ENCODE measurements around the gene ILKAP.
"Not testable (repeated sequence)": the region's sequence is repeated elsewhere in the genome, so short reads cannot be mapped to it uniquely, and the experiment has no call there.

Gene ILKAP

GRCh38 chr2:238187618-238188548 is 15.6 kb downstream of the ILKAP start:
- no peak for DNase-seq (ENCODE audit: low read depth)

GRCh38 chr2:238183821-238184220 is 19.7 kb downstream of the ILKAP start:
- no peak for DNase-seq (ENCODE audit: low read depth)

- no peak for DNase-seq (ENCODE audit: low read depth)
These were observed 21.1 kb downstream of the ILKAP start for GRCh38 chr2:238182362-238182761.

GRCh38 chr2:238180554-238180953 is 22.9 kb downstream of the ILKAP start:
- no peak for DNase-seq (ENCODE audit: low read depth)

- no peak for DNase-seq (ENCODE audit: low read depth)
These were observed 26.9 kb downstream of the ILKAP start for GRCh38 chr2:238176613-238177012.

- no peak for DNase-seq (ENCODE audit: low read depth)
These were observed 28.8 kb downstream of the ILKAP start for GRCh38 chr2:238174701-238175100.

GRCh38 chr2:238174291-238174690 is 29.2 kb downstream of the ILKAP start:
- no peak for DNase-seq (ENCODE audit: low read depth)

GRCh38 chr2:238173692-238174091 is 29.8 kb downstream of the ILKAP start:
- no peak for DNase-seq (ENCODE audit: low read depth)

- no peak for DNase-seq (ENCODE audit: low read depth)
These were observed 31.1 kb downstream of the ILKAP start for GRCh38 chr2:238172439-238172838.

- no peak for DNase-seq (ENCODE audit: low read depth)
These were observed 31.8 kb downstream of the ILKAP start for GRCh38 chr2:238171575-238172187.

- not testable (repeated sequence) for DNase-seq (ENCODE audit: low read depth)
These were observed 32.4 kb downstream of the ILKAP start for GRCh38 chr2:238171072-238171431.

- DNase-seq (ENCODE audit: low read depth), result no peak
These were observed 33.0 kb downstream of the ILKAP start for GRCh38 chr2:238170386-238171071.

GRCh38 chr2:238169708-238170251 is 33.7 kb downstream of the ILKAP start:
- no peak for DNase-seq (ENCODE audit: low read depth)

GRCh38 chr2:238169048-238169707 is 34.3 kb downstream of the ILKAP start:
- no peak for DNase-seq (ENCODE audit: low read depth)

GRCh38 chr2:238168196-238169047 is 35.1 kb downstream of the ILKAP start:
- DNase-seq (ENCODE audit: low read depth), result no peak

- no peak for DNase-seq (ENCODE audit: low read depth)
These were observed 35.7 kb downstream of the ILKAP start for GRCh38 chr2:238167761-238168160.

GRCh38 chr2:238167344-238167715 is 36.2 kb downstream of the ILKAP start:
- DNase-seq (ENCODE audit: low read depth), result no peak

GRCh38 chr2:238166391-238167343 is 36.8 kb downstream of the ILKAP start:
- DNase-seq (ENCODE audit: low read depth), result no peak

- no peak for DNase-seq (ENCODE audit: low read depth)
These were observed 38.1 kb downstream of the ILKAP start for GRCh38 chr2:238165288-238165921.

- no peak for DNase-seq (ENCODE audit: low read depth)
These were observed 38.6 kb downstream of the ILKAP start for GRCh38 chr2:238164906-238165287.
